ENCODE measurements around the gene MRGPRX2.

The MRGPRX2 gene

DNA sequence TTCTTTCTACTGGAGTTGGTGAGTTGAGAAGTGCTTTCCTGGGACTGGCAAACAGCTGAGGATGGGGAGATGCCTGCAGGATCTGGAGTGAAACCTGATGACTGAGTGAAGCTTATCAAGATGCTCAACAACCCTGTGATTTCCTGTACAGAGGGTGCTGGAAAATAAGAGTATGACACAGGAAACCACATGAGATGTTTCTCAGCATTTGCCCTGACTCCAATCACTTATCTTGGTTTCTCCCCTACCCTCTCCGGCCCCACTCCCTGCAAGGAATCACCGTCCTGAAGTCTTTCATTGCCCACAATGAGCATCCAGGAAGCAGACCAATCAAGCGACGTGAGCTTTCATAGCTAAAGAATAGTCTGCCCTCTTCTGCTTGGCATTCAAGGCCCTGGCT is at the start of gene MRGPRX2:
MRGPRX2 (minus strand) TSS at position 89 of the 400 bp plus-strand sequence. CDS start 4,315 bp downstream, outside the sequence.
- no peak for DNase-seq
- no peaks in the 10 kb centered on the region for H3K9me3 ChIP-seq (replicated peaks; ENCODE audit: insufficient read depth, low read length)
- TF ChIP-seq, protein P1, sequence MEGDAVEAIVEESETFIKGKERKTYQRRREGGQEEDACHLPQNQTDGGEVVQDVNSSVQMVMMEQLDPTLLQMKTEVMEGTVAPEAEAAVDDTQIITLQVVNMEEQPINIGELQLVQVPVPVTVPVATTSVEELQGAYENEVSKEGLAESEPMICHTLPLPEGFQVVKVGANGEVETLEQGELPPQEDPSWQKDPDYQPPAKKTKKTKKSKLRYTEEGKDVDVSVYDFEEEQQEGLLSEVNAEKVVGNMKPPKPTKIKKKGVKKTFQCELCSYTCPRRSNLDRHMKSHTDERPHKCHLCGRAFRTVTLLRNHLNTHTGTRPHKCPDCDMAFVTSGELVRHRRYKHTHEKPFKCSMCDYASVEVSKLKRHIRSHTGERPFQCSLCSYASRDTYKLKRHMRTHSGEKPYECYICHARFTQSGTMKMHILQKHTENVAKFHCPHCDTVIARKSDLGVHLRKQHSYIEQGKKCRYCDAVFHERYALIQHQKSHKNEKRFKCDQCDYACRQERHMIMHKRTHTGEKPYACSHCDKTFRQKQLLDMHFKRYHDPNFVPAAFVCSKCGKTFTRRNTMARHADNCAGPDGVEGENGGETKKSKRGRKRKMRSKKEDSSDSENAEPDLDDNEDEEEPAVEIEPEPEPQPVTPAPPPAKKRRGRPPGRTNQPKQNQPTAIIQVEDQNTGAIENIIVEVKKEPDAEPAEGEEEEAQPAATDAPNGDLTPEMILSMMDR (IDR thresholded peaks at IDR 0.05; ENCODE audit: low read length): no peak
- TF ChIP-seq EZH2 (optimal IDR thresholded peaks at IDR 0.05; ENCODE audit: low read depth, low read length) (no peak), EZH2phosphoT487 (IDR thresholded peaks at IDR 0.05; ENCODE audit: low read length) (no peak)
- H3K9me2 ChIP-seq (replicated peaks; ENCODE audit: insufficient read depth, low read length): no peaks in the 10 kb centered on the region
- H3K4me2 ChIP-seq (ENCODE audit: low read depth, low read length): no peak within 1 kb of the TSS
- H3K36me3 ChIP-seq (replicated peaks; ENCODE audit: insufficient read depth, low read length): no peaks in the 10 kb centered on the region
- H4K20me1 ChIP-seq (ENCODE audit: insufficient read depth, low read length): no peaks in the 10 kb centered on the region
- H3K9ac ChIP-seq (ENCODE audit: low read length): no peak within 1 kb of the TSS
- peaks cover 3% of the 10 kb centered on the region for H3K4me1 ChIP-seq (ENCODE audit: low read length)
- no peaks in the 10 kb centered on the region for H3K79me2 ChIP-seq (ENCODE audit: low read length)
- no peaks in the 10 kb centered on the region for H3K27me3 ChIP-seq (replicated peaks; ENCODE audit: insufficient read depth, low read length)
- H3K4me3 ChIP-seq (ENCODE audit: low read length): no peak within 1 kb of the TSS
- H2AFZ ChIP-seq (ENCODE audit: low read length): no peak within 1 kb of the TSS
- no peak within 1 kb of the TSS for H3K27ac ChIP-seq (ENCODE audit: low read length)
- no peaks in the 10 kb centered on the region for H3F3A ChIP-seq (ENCODE audit: insufficient read depth, low read length)

DNA sequence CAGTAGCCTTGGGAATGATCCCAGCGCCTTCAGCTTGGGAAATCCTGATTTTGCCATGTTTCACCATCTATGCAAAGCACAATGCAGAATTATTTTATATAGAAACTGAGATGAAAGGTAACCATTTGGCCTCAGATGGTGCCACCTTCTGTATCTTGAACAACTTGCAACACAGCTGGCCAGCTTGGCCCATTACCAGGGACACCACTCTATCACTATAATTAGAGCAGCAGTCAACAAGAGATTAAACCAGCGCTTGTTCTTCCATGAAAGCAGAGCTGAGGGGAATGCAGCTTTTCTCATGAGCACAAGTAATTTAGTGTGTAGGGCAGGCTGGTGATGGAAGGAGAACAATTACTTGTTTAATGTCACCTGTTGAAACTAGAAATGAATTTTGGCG is 49.8 kb upstream of the MRGPRX2 start:
- Histone ChIP-seq H3K9me3 (replicated peaks; ENCODE audit: insufficient read depth, low read length) (no peaks in the 10 kb centered on the region), H3K9ac (ENCODE audit: low read length) (no peak overlapping the region), H3K79me2 (ENCODE audit: low read length) (no peaks in the 10 kb centered on the region), H3K36me3 (replicated peaks; ENCODE audit: insufficient read depth, low read length) (no peaks in the 10 kb centered on the region), H3K4me1 (ENCODE audit: low read length) (no peaks in the 10 kb centered on the region), H3K9me2 (replicated peaks; ENCODE audit: insufficient read depth, low read length) (no peaks in the 10 kb centered on the region), H3K4me2 (ENCODE audit: low read depth, low read length) (no peak overlapping the region), H3F3A (ENCODE audit: insufficient read depth, low read length) (no peaks in the 10 kb centered on the region), H3K27ac (ENCODE audit: low read length) (no peak overlapping the region), H3K4me3 (ENCODE audit: low read length) (no peak overlapping the region), H3K27me3 (replicated peaks; ENCODE audit: insufficient read depth, low read length) (no peaks in the 10 kb centered on the region), H2AFZ (ENCODE audit: low read length) (no peak overlapping the region), H4K20me1 (ENCODE audit: insufficient read depth, low read length) (no peaks in the 10 kb centered on the region)
- no peak for DNase-seq
- TF ChIP-seq EZH2 (optimal IDR thresholded peaks at IDR 0.05; ENCODE audit: low read depth, low read length) (no peak), EZH2phosphoT487 (IDR thresholded peaks at IDR 0.05; ENCODE audit: low read length) (no peak)
- TF ChIP-seq, protein P1 (IDR thresholded peaks at IDR 0.05; ENCODE audit: low read length): no peak

GRCh38 chr11:19107125-19107524 is 46.6 kb upstream of the MRGPRX2 start:
- Histone ChIP-seq H2AFZ (ENCODE audit: low read length) (no peak overlapping the region), H4K20me1 (ENCODE audit: insufficient read depth, low read length) (no peaks in the 10 kb centered on the region), H3K9ac (ENCODE audit: low read length) (no peak overlapping the region), H3K9me2 (replicated peaks; ENCODE audit: insufficient read depth, low read length) (no peaks in the 10 kb centered on the region), H3K27me3 (replicated peaks; ENCODE audit: insufficient read depth, low read length) (no peaks in the 10 kb centered on the region), H3K4me1 (ENCODE audit: low read length) (no peaks in the 10 kb centered on the region), H3K9me3 (replicated peaks; ENCODE audit: insufficient read depth, low read length) (no peaks in the 10 kb centered on the region), H3F3A (ENCODE audit: insufficient read depth, low read length) (no peaks in the 10 kb centered on the region), H3K4me3 (ENCODE audit: low read length) (no peak overlapping the region), H3K36me3 (replicated peaks; ENCODE audit: insufficient read depth, low read length) (no peaks in the 10 kb centered on the region), H3K27ac (ENCODE audit: low read length) (no peak overlapping the region), H3K79me2 (ENCODE audit: low read length) (no peaks in the 10 kb centered on the region), H3K4me2 (ENCODE audit: low read depth, low read length) (no peak overlapping the region)
- TF ChIP-seq EZH2 (optimal IDR thresholded peaks at IDR 0.05; ENCODE audit: low read depth, low read length) (no peak), EZH2phosphoT487 (IDR thresholded peaks at IDR 0.05; ENCODE audit: low read length) (no peak)
- TF ChIP-seq, protein P1 (IDR thresholded peaks at IDR 0.05; ENCODE audit: low read length): no peak
- no peak for DNase-seq
